Right kidney (tissue), 1 donor: ENCODE results near the gene RCAN2.

Experiments used
- DNase-seq: peaks from one replicate; pipeline ENCODE4 v3.0.0-alpha.2; 2016

RCAN2 gene

GRCh38 chr6:46210294-46210693, 281.0 kb downstream of the RCAN2 start:
- DNase-seq, result no peak

- no peak for DNase-seq
These were observed 282.9 kb downstream of the RCAN2 start for GRCh38 chr6:46208303-46208702.

GRCh38 chr6:46207174-46207573, 284.1 kb downstream of the RCAN2 start:
- no peak for DNase-seq

GRCh38 chr6:46204880-46205650, 286.2 kb downstream of the RCAN2 start:
- DNase-seq, result no peak

GRCh38 chr6:46203391-46204177, 287.7 kb downstream of the RCAN2 start:
- DNase-seq, result no peak

- no peak for DNase-seq
These were observed 289.5 kb downstream of the RCAN2 start for GRCh38 chr6:46201702-46202101.

GRCh38 chr6:46199387-46199786, 291.9 kb downstream of the RCAN2 start:
- no peak for DNase-seq

GRCh38 chr6:46191961-46192360, 299.3 kb downstream of the RCAN2 start:
- DNase-seq, result no peak

GRCh38 chr6:46190889-46191288, 300.4 kb downstream of the RCAN2 start:
- no peak for DNase-seq

- DNase-seq, result no peak
These were observed 301.5 kb downstream of the RCAN2 start for GRCh38 chr6:46189726-46190125.

GRCh38 chr6:46186583-46186982, 304.7 kb downstream of the RCAN2 start:
- no peak for DNase-seq

- DNase-seq, result no peak
These were observed 307.1 kb downstream of the RCAN2 start for GRCh38 chr6:46184114-46184513.

GRCh38 chr6:46175976-46176375, 315.3 kb downstream of the RCAN2 start:
- DNase-seq, result no peak

- no peak for DNase-seq
These were observed 315.8 kb downstream of the RCAN2 start for GRCh38 chr6:46175446-46175845.

- no peak for DNase-seq
These were observed 316.3 kb downstream of the RCAN2 start for GRCh38 chr6:46174904-46175303.

- no peak for DNase-seq
These were observed 319.1 kb downstream of the RCAN2 start for GRCh38 chr6:46172176-46172575.
